ENCODE measurements around the gene SATB2.

The SATB2 gene

GRCh38 chr2:199405241-199405640 is 52.5 kb downstream of the SATB2 start:
- no peak for DNase-seq

- DNase-seq: no peak
These were observed 52.9 kb downstream of the SATB2 start for GRCh38 chr2:199404841-199405240.

- no peak for DNase-seq
These were observed 62.4 kb downstream of the SATB2 start for GRCh38 chr2:199395311-199395710.

GRCh38 chr2:199392363-199392762 is 65.4 kb downstream of the SATB2 start:
- DNase-seq: no peak

- DNase-seq: no peak
These were observed 68.9 kb downstream of the SATB2 start for GRCh38 chr2:199388728-199389268.

- no peak for DNase-seq
These were observed 73.7 kb downstream of the SATB2 start for GRCh38 chr2:199384043-199384442.

GRCh38 chr2:199383021-199383420 is 74.7 kb downstream of the SATB2 start:
- no peak for DNase-seq

GRCh38 chr2:199382091-199382490 is 75.6 kb downstream of the SATB2 start:
- no peak for DNase-seq

- no peak for DNase-seq
These were observed 76.2 kb downstream of the SATB2 start for GRCh38 chr2:199381531-199381930.

GRCh38 chr2:199378948-199379650 is 78.6 kb downstream of the SATB2 start:
- peak in 1 of 51 donors; percentile 7 for DNase-seq

- no peak for DNase-seq
These were observed 87.5 kb downstream of the SATB2 start for GRCh38 chr2:199370150-199370780.

GRCh38 chr2:199366406-199366805 is 91.3 kb downstream of the SATB2 start:
- DNase-seq: no peak

GRCh38 chr2:199364153-199364552 is 93.6 kb downstream of the SATB2 start:
- no peak for DNase-seq

GRCh38 chr2:199356412-199356811 is 101.3 kb downstream of the SATB2 start:
- DNase-seq: no peak

- DNase-seq: no peak
These were observed 108.9 kb downstream of the SATB2 start for GRCh38 chr2:199348871-199349270.

GRCh38 chr2:199344012-199344411 is 113.7 kb downstream of the SATB2 start:
- no peak for DNase-seq

GRCh38 chr2:199342334-199342733 is 115.4 kb downstream of the SATB2 start:
- DNase-seq: no peak

GRCh38 chr2:199341123-199341522 is 116.6 kb downstream of the SATB2 start:
- DNase-seq: no peak

GRCh38 chr2:199339891-199340605 is 117.7 kb downstream of the SATB2 start:
- DNase-seq: no peak

GRCh38 chr2:199336546-199336945 is 121.2 kb downstream of the SATB2 start:
- no peak for DNase-seq

- DNase-seq: no peak
These were observed 122.2 kb downstream of the SATB2 start for GRCh38 chr2:199335502-199335901.

- DNase-seq: no peak
These were observed 128.3 kb downstream of the SATB2 start for GRCh38 chr2:199329466-199329865.

Measured in hypothalamus (tissue), 51 donors.